Retinal pigment epithelial cell (primary cell): ENCODE data around the gene UBE2Q2.

Source experiments
- DNase-seq: peaks from one replicate; pipeline ENCODE4 v3.0.0-alpha.2; 2010; ENCODE audit warnings: low read depth
- H3K4me3 ChIP-seq: 2 replicates; pipeline ENCODE4 v1.5.1; 2011; ENCODE audit warnings: mild to moderate bottlenecking, low read length, control low read depth, moderate library complexity
- CTCF ChIP-seq: conservative IDR thresholded peaks from 2 replicates; pipeline ENCODE4 v1.5.1; 2011; ENCODE audit warnings: low read depth, low read length, control low read depth, inconsistent platforms

The UBE2Q2 gene

GRCh38 chr15:75809986-75810750 lies 33.1 kb upstream of the UBE2Q2 start:
- DNase-seq, result no peak
- no peak overlapping the region for H3K4me3 ChIP-seq
- TF ChIP-seq CTCF, result peak; percentile 57

GRCh38 chr15:75810874-75811498 lies 32.3 kb upstream of the UBE2Q2 start:
- DNase-seq, result no peak
- TF ChIP-seq CTCF, result no peak
- H3K4me3 ChIP-seq, result no peak overlapping the region

DNA sequence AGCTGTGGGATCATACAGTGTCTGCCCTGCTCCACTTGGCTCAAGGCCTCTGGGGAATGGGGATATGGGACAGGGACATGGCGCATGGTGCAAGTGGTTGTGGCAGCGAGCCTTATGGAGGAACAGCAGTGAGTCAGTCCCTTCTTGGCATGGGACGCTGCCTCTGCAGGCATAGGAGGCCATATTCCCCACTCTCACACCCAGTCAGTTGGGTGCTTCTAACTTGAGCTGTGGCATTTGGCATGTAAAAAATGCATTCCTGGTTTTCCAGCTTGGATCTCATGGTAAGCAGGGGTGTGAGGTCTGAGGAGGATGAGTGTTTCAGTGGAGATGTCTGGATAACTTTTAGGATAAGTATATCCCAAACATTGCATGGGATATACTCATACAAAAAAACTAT lies 31.6 kb upstream of the UBE2Q2 start:
- no peak for DNase-seq
- no peak for TF ChIP-seq CTCF
- no peak overlapping the region for H3K4me3 ChIP-seq

DNA sequence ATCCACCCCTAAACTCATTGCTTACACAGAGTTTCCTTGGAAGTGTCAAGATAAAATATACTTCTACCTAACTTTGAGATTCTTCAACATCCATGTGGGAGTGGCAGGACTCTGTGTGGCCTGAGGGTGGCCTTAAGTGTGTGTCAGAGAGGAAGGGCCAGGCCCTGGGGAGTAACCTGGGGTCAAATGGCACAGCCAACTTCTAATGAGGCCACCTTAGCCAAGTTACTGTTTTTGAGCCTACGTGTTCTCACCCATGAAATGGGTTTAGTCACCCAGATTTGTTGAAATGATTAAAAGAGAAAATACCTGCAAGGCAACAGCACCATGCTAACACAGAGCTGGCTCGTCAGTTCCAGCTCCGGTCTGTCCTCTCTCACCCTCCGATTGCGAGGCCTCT lies 28.5 kb upstream of the UBE2Q2 start:
- no peak for TF ChIP-seq CTCF
- no peak overlapping the region for H3K4me3 ChIP-seq
- no peak for DNase-seq

GRCh38 chr15:75815811-75816719 lies 27.2 kb upstream of the UBE2Q2 start:
- H3K4me3 ChIP-seq, result no peak overlapping the region
- DNase-seq, result no peak
- TF ChIP-seq CTCF, result no peak

DNA sequence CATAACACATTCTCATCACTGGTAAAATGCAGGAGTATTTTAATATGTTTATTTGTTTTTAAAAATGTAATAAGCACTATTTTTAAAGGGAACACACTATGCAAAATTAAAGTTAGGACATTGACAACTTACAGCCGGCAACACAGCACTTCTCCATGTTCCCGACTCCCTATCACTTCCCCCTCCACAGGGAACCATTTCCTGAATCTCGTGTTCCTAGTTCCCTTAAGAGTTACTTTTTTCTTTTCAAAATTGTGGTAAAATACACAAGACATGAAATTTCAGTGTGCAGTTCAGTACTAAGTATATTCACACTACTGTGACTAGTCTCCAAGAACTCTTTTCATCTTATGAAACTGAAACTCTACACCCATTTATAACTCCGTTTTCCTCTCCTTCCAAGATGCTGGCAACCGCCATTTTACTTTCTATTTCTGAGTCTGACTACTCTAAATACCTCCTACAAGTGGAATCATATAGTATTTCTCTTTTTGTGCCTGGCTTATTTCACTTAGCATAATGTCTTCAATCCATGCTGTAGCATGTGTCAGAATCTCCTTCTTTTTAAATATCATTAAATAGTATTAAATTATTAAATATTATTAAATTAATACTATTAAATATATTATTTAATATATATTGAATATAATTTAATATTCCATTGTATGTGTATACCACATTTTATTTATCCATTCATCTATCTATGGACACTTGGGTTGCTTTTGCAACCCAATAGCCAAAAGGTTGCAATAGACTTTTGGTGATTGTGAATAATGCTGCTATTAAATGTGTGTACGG lies 25.9 kb upstream of the UBE2Q2 start:
- TF ChIP-seq CTCF, result no peak
- H3K4me3 ChIP-seq, result no peak overlapping the region
- DNase-seq, result no peak
